Measurements from ENCODE around the gene KRTAP25-1.

- TF ChIP-seq CTCF (IDR thresholded peaks at IDR 0.05) (no peak), POLR2A (IDR thresholded peaks at IDR 0.05) (no peak)
Measured at GRCh38 chr21:30333736-30334135, 44.4 kb upstream of the KRTAP25-1 start.
